HepG2 (cell line): ENCODE results near the gene FOSB. TPM values are rescaled to one million over a fixed set of nuclear protein-coding genes. Genes with fewer than 3 reads are reported as not detected.

Experiments
- ATAC-seq: fragments of 200-7000 bp; cut with Tn5 transposase; 3 replicates; pipeline ENCODE4 v1.9.1; 2020; ENCODE audit warnings: mild to moderate bottlenecking, moderate library complexity
- BruUV-seq: library from RNA; stranded (reverse); fragments of 400-500 nt; replicated peaks from 2 replicates; lab custom pipeline; 2021; lab: Mats Ljungman, UMichigan
- CTCF ChIA-PET: fragments of 300-600 bp; formaldehyde crosslinking; extraction: SDS; loops from one replicate; lab custom pipeline; 2021; ENCODE audit warnings: low total read pairs, inconsistent platforms, low intra/inter-chr PET ratio; lab: Yijun Ruan, JAX
- POLR2A ChIA-PET: fragments of 350-600 bp; sonication (Branson Sonifier 250); formaldehyde crosslinking; loops from one replicate; lab custom pipeline; 2020; ENCODE audit warnings: antibody characterized with exemption, inconsistent platforms; lab: Yijun Ruan, JAX
- DNase-seq: peaks from one replicate; pipeline ENCODE4 v3.0.0-alpha.2; 2015; ENCODE audit warnings: low spot score
- FAIRE-seq: peaks from 3 replicates; lab custom pipeline; 2011; peaks lifted over from hg19 to GRCh38; lab: Jason Lieb, UNC
- H2AFZ ChIP-seq: one replicate; pipeline ENCODE4 v1.6.1; 2011; ENCODE audit warnings: low read length, inconsistent platforms
- H3K27ac ChIP-seq: fragments of 300-600 bp; 3 replicates; pipeline ENCODE4 v1.8.0; 2011; ENCODE audit warnings: mixed run types, mild to moderate bottlenecking, mixed read lengths, low read length, inconsistent platforms; ENCODE audit not compliant: insufficient read depth; ENCODE audit errors: extremely low read length
- H3K27me3 ChIP-seq, 2 experiments: fragments of 200-600 bp in 1 of 2; 2 replicates in 1 of 2; 3 replicates in 1 of 2; pipeline versions ENCODE4 v1.6.0 to v1.8.0; 2011; ENCODE audit warnings: low read length in 2 of 2, mild to moderate bottlenecking in 2 of 2, moderate library complexity in 2 of 2, inconsistent platforms in 1 of 2; ENCODE audit not compliant: insufficient read depth in 2 of 2, control insufficient read depth in 1 of 2
- H3K36me3 ChIP-seq, 2 experiments: fragments of 200-600 bp in 1 of 2; replicated peaks in 1 of 2; 2 replicates in 1 of 2; 3 replicates in 1 of 2; pipeline versions ENCODE4 v1.5.1 to v1.8.0; 2011; ENCODE audit warnings: low read length in 2 of 2, inconsistent platforms in 1 of 2; ENCODE audit not compliant: insufficient read depth in 2 of 2, control insufficient read depth in 1 of 2
- H3K4me1 ChIP-seq: 2 replicates; pipeline ENCODE4 v1.5.1; 2012; ENCODE audit warnings: low read length, inconsistent platforms; ENCODE audit not compliant: insufficient read depth
- H3K4me2 ChIP-seq: 2 replicates; pipeline ENCODE4 v1.6.0; 2011; ENCODE audit warnings: low read depth, low read length, inconsistent platforms
- H3K4me3 ChIP-seq, 3 experiments: fragments of 200-600 bp in 1 of 3; sonication (generic), shearing (Covaris generic) in 1 of 3; replicated peaks in 1 of 3; 2 replicates each; pipeline ENCODE4 v1.5.1; 2011 to 2016; ENCODE audit warnings: low read length in 3 of 3, inconsistent platforms in 2 of 3, low read depth in 2 of 3, mild to moderate bottlenecking in 2 of 3, control low read depth in 1 of 3, mixed read lengths in 1 of 3; ENCODE audit not compliant: insufficient read depth in 1 of 3
- H3K79me2 ChIP-seq: one replicate; pipeline ENCODE4 v1.6.1; 2011; ENCODE audit warnings: low read length, inconsistent platforms; ENCODE audit not compliant: insufficient read depth
- H3K9ac ChIP-seq: 2 replicates; pipeline ENCODE4 v1.6.0; 2011; ENCODE audit warnings: mild to moderate bottlenecking, low read depth, low read length, inconsistent platforms; ENCODE audit not compliant: insufficient read depth
- H3K9me3 ChIP-seq: 2 replicates; pipeline ENCODE4 v1.5.1; 2012; ENCODE audit warnings: mild to moderate bottlenecking, low read length
- H4K20me1 ChIP-seq: 2 replicates; pipeline ENCODE4 v1.6.0; 2011; ENCODE audit warnings: inconsistent platforms, mild to moderate bottlenecking, low read length, moderate library complexity; ENCODE audit not compliant: insufficient read depth
- GABPA ChIP-seq, 2 experiments: IDR thresholded peaks; 2 replicates each; pipeline ENCODE4 v1.6.1; 2011 to 2016; ENCODE audit warnings: low read depth in 2 of 2, low read length in 1 of 2, missing biosample characterization in 1 of 2, missing genetic modification characterization in 1 of 2
- GZF1 ChIP-seq: sonication (generic); formaldehyde crosslinking; IDR thresholded peaks from 2 replicates; pipeline ENCODE4 v1.5.1; 2020; ENCODE audit warnings: mild to moderate bottlenecking, missing genetic modification reagents
- KLF16 ChIP-seq, 2 experiments: sonication (generic) in 1 of 2; formaldehyde crosslinking in 1 of 2; IDR thresholded peaks; 2 replicates each; pipeline versions ENCODE4 v1.6.1 to v1.8.0; 2016 to 2023; ENCODE audit warnings: missing genetic modification reagents in 2 of 2, missing compliant biosample characterization in 1 of 2
- KLF6 ChIP-seq: IDR thresholded peaks from 2 replicates; pipeline ENCODE4 v1.8.0; 2016; ENCODE audit warnings: missing biosample characterization, missing genetic modification reagents
- NBN ChIP-seq: fragments of 450-650 bp; conservative IDR thresholded peaks from 2 replicates; pipeline ENCODE4 v1.6.1; 2017
- NFE2L1 ChIP-seq: sonication (generic); formaldehyde crosslinking; IDR thresholded peaks from 2 replicates; pipeline ENCODE4 v1.4.0; 2020; ENCODE audit warnings: missing genetic modification reagents, mild to moderate bottlenecking, borderline replicate concordance
- PHF21A ChIP-seq: sonication (generic); formaldehyde crosslinking; IDR thresholded peaks from 2 replicates; pipeline ENCODE4 v1.5.0; 2020; ENCODE audit warnings: mild to moderate bottlenecking, missing genetic modification reagents
- SAFB2 ChIP-seq: sonication (generic); formaldehyde crosslinking; IDR thresholded peaks from 2 replicates; pipeline ENCODE4 v1.5.1; 2020; ENCODE audit warnings: missing genetic modification reagents, low read depth, mild to moderate bottlenecking, borderline replicate concordance
- SMARCC2 ChIP-seq: fragments of 450-650 bp; IDR thresholded peaks from 2 replicates; pipeline ENCODE4 v1.6.1; 2017; ENCODE audit warnings: antibody characterized with exemption, mild to moderate bottlenecking
- THAP8 ChIP-seq: sonication (generic); formaldehyde crosslinking; IDR thresholded peaks from 2 replicates; pipeline ENCODE4 v1.5.1; 2020; ENCODE audit warnings: missing genetic modification reagents, mild to moderate bottlenecking, borderline replicate concordance
- TMF1 ChIP-seq: sonication (generic); formaldehyde crosslinking; IDR thresholded peaks from 2 replicates; pipeline ENCODE4 v1.8.1; 2022; ENCODE audit warnings: low read depth, missing genetic modification reagents
- ZNF138 ChIP-seq: sonication (generic); formaldehyde crosslinking; IDR thresholded peaks from 2 replicates; pipeline ENCODE4 v1.5.0; 2020; ENCODE audit warnings: mild to moderate bottlenecking, low read depth, missing genetic modification reagents
- ZNF264 ChIP-seq: sonication (generic); formaldehyde crosslinking; IDR thresholded peaks from 2 replicates; pipeline ENCODE4 v1.4.0; 2020; ENCODE audit warnings: missing genetic modification reagents
- ZSCAN25 ChIP-seq: sonication (generic); formaldehyde crosslinking; IDR thresholded peaks from 2 replicates; pipeline ENCODE4 v1.8.0; 2022; ENCODE audit warnings: mild to moderate bottlenecking, missing genetic modification reagents
- WGBS: methylation state at CpG from one replicate; pipeline ENCODE4 v1.1.6; 2017; ENCODE audit warnings: low lambda C conversion rate; 5-methylcytosine and 5-hydroxymethylcytosine counted together
- in situ Hi-C: cut with HindIII; loops from 2 replicates; pipeline ENCODE4 v1.10.0; 2017; ENCODE audit warnings: low pct_unique_long_range_greater_than_20kb; ENCODE audit not compliant: extremely low pct_ligation_motif_present
- intact Hi-C: fragments of 100-400 bp; cut with micrococcal nuclease; formaldehyde crosslinking; loops from one replicate; pipeline ENCODE4 v1.10.0; 2022; ENCODE audit not compliant: unreplicated experiment
- polyA plus RNA-seq, 8 experiments: library from polyadenylated mRNA; depleted of rRNA in 3 of 8; stranded (reverse) in 7 of 8; unstranded in 1 of 8; fragments of >200 nt; fragmentation: Illumina TruSeq in 4 of 8; extraction: Trizol in 4 of 8; gene quantifications; 2 replicates each; pipeline versions ENCODE4 v1.2.1 to v1.2.3, GENCODE V29; 2011 to 2016; ENCODE audit warnings: low read depth in 4 of 8, missing spikeins in 1 of 8, mixed read lengths in 1 of 8; ENCODE audit not compliant: insufficient read depth in 1 of 8
- total RNA-seq, 5 experiments: library from RNA; depleted of rRNA; stranded (reverse); fragments of >200 nt; fragmentation: Illumina TruSeq; extraction: Trizol; gene quantifications; 2 replicates each; pipeline ENCODE4 v1.2.3, GENCODE V29; 2016; ENCODE audit warnings: low read depth in 1 of 5
- TF ChIP-seq, protein P1 (sequence below): IDR thresholded peaks from 2 replicates; pipeline ENCODE4 v1.6.1; 2018; ENCODE audit warnings: missing genetic modification reagents
- TF ChIP-seq, protein P2 (sequence below): sonication (generic); formaldehyde crosslinking; IDR thresholded peaks from 2 replicates; pipeline ENCODE4 v1.9.0; 2022; ENCODE audit warnings: low read depth, missing genetic modification reagents

The FOSB gene
- total and polyA plus RNA-seq, 2 of the 13 experiments (the other 11 are each of a cell fraction or from before 2014, with no cell fraction given) = 2.8 to 6.0 TPM

- FAIRE-seq = no peak
- TF ChIP-seq, protein P1, sequence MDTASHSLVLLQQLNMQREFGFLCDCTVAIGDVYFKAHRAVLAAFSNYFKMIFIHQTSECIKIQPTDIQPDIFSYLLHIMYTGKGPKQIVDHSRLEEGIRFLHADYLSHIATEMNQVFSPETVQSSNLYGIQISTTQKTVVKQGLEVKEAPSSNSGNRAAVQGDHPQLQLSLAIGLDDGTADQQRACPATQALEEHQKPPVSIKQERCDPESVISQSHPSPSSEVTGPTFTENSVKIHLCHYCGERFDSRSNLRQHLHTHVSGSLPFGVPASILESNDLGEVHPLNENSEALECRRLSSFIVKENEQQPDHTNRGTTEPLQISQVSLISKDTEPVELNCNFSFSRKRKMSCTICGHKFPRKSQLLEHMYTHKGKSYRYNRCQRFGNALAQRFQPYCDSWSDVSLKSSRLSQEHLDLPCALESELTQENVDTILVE (CRISPR knock-in tag) = no peak
- TF ChIP-seq THAP8 (no peak), KLF16 (CRISPR knock-in tag; IDR thresholded peaks at IDR 0.05) (no peak), GZF1 (CRISPR knock-in tag) (no peak), ZSCAN25 (CRISPR knock-in tag) (no peak), NBN (no peak), SMARCC2 (no peak), SAFB2 (CRISPR knock-in tag) (no peak), NFE2L1 (no peak), KLF6 (CRISPR knock-in tag) (no peak), PHF21A (CRISPR knock-in tag) (no peak), GABPA (IDR thresholded peaks at IDR 0.05; ENCODE audit: low read depth, low read length) (no peak), GABPA (CRISPR knock-in tag; IDR thresholded peaks at IDR 0.05; ENCODE audit: low read depth) (no peak), ZNF138 (CRISPR knock-in tag) (no peak), TMF1 (CRISPR knock-in tag) (no peak), ZNF264 (CRISPR knock-in tag) (no peak)
- TF ChIP-seq, protein P2, sequence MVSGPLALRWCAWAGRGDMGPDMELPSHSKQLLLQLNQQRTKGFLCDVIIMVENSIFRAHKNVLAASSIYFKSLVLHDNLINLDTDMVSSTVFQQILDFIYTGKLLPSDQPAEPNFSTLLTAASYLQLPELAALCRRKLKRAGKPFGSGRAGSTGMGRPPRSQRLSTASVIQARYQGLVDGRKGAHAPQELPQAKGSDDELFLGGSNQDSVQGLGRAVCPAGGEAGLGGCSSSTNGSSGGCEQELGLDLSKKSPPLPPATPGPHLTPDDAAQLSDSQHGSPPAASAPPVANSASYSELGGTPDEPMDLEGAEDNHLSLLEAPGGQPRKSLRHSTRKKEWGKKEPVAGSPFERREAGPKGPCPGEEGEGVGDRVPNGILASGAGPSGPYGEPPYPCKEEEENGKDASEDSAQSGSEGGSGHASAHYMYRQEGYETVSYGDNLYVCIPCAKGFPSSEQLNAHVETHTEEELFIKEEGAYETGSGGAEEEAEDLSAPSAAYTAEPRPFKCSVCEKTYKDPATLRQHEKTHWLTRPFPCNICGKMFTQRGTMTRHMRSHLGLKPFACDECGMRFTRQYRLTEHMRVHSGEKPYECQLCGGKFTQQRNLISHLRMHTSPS (CRISPR knock-in tag) = no peak
- TF ChIP-seq, all 625 proteins: peak for 0
Measured at GRCh38 chr19:45488708-45489107, 20.9 kb downstream of the FOSB start.

More at GRCh38 chr19:45488708-45489107, 20.9 kb downstream of the FOSB start:
- no peak for ATAC-seq
- no peak overlapping the region for H2AFZ ChIP-seq
- H4K20me1 ChIP-seq = no peaks in the 10 kb centered on the region
- 85% methylated on average over 15 of the region's 15 CpGs for WGBS
- no peak overlapping the region for H3K4me3 ChIP-seq
- H3K4me2 ChIP-seq = no peak overlapping the region
- no peak overlapping the region for H3K27ac ChIP-seq
- H3K9ac ChIP-seq = no peak overlapping the region
- ChIA-PET CTCF (no interaction called here), POLR2A (no interaction called here)
- in situ Hi-C loops (no loop called here), intact Hi-C loops (no loop called here)
- H3K4me1 ChIP-seq = peaks cover 38% of the 10 kb centered on the region
- H3K36me3 ChIP-seq = no peaks in the 10 kb centered on the region
- no peak for DNase-seq
- no TSS peak for BruUV-seq
- no peaks in the 10 kb centered on the region for H3K79me2 ChIP-seq
- H3K27me3 ChIP-seq = no peaks in the 10 kb centered on the region
- H3K9me3 ChIP-seq = no peaks in the 10 kb centered on the region
